Activated T-helper 1 cell treated with anti-CD3 and anti-CD28 coated beads, Interleukin-12 subunit alpha, Interleukin-12 subunit beta, Interleukin-2, Interleukin-4 antibody, amounts not matched to agents 30 ng/mL and 10 ng/mL and 1 ng/mL, durations not matched to agents 14 hours and 24 hours and 36 hours (primary cell): Measurements from ENCODE around the gene GJC3. TPM values are rescaled to one million over a fixed set of nuclear protein-coding genes. Genes with fewer than 3 reads are reported as not detected.

Experiments used
- DNase-seq: peaks from one replicate; pipeline ENCODE4 v3.0.0; 2021; ENCODE audit warnings: low spot score
- H3K27ac Mint-ChIP-seq: one replicate; pipeline ENCODE4 v1.8.0; 2021; ENCODE audit warnings: mild to moderate bottlenecking, mixed read lengths
- H3K27me3 Mint-ChIP-seq: one replicate; pipeline ENCODE4 v1.8.0; 2022; ENCODE audit warnings: mild to moderate bottlenecking, moderate library complexity, mixed read lengths; ENCODE audit not compliant: insufficient read depth
- H3K36me3 Mint-ChIP-seq: one replicate; pipeline ENCODE4 v1.8.0; 2021; ENCODE audit warnings: low read depth, mixed read lengths
- H3K4me1 Mint-ChIP-seq: one replicate; pipeline ENCODE4 v1.8.0; 2021; ENCODE audit warnings: low read depth, mixed read lengths
- H3K4me3 Mint-ChIP-seq: one replicate; pipeline ENCODE4 v1.8.0; 2021; ENCODE audit warnings: mild to moderate bottlenecking, moderate library complexity, mixed read lengths
- H3K9me3 Mint-ChIP-seq: one replicate; pipeline ENCODE4 v1.8.0; 2021; ENCODE audit warnings: mixed read lengths
- intact Hi-C: fragments of 100-400 bp; cut with micrococcal nuclease; formaldehyde crosslinking; loops from one replicate; pipeline ENCODE4 v1.15.1; 2024
- total RNA-seq: library from RNA; stranded (reverse); gene quantifications from 2 replicates; pipeline ENCODE4 v1.2.3, GENCODE V29; 2022

GJC3 gene
- total RNA-seq, 1 donor from 2014 or later: 0.18 TPM

DNA sequence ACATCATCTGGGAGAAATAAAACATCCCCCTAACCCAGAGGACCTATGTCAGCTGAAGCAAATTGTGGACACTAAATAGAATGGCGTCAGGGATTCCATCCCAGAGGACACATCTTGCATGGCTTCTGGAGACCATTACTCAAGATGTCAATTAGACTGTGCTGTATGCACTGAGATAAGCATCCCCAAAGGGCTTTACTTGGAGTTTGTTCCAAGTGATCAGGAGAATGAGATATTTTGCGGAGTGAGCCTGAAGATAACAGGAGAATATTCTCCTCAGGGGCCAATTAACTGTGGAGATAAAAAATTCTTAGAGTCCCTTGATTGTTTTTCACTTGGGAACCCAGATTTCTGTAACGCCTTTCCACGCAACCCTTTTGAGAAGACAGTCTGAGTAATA is 48.0 kb downstream of the GJC3 start:
- intact Hi-C loops: no loop called here
- no peaks in the 10 kb centered on the region for H3K4me1 Mint-ChIP-seq
- peaks cover 1% of the 10 kb centered on the region for H3K36me3 Mint-ChIP-seq
- no peak for DNase-seq
- H3K4me3 Mint-ChIP-seq: no peak overlapping the region
- no peaks in the 10 kb centered on the region for H3K9me3 Mint-ChIP-seq
- no peaks in the 10 kb centered on the region for H3K27me3 Mint-ChIP-seq
- no peak overlapping the region for H3K27ac Mint-ChIP-seq

DNA sequence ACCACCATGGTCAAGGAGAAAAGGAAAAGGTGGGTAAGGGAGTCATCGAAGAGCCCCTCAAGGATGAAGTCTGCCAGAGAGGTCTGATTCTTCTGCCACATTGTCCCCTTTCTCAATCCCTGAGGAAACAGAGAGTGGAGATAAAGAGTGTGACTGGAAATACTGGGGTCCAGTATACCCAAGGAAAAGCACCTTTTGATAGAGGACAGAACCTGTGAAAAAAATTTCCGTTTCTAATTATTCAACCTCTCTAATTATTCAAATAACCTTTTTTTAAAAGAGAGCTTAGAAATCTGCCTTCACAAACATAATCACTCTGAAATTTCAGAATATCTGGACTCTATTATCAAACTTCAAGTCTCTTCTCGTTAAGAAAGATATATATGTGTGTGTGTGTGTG is 52.5 kb downstream of the GJC3 start, which contains the start of gene OR2AE1:
TSS of gene OR2AE1 (minus strand) at position 101 of the 400 bp plus-strand sequence. CDS start at position 101, 0 bp downstream.
- Mint-ChIP-seq H3K4me1 (no peaks in the 10 kb centered on the region), H3K36me3 (no peaks in the 10 kb centered on the region), H3K27me3 (peaks cover 7% of the 10 kb centered on the region), H3K9me3 (no peaks in the 10 kb centered on the region), H3K4me3 (no peak within 1 kb of the TSS), H3K27ac (no peak within 1 kb of the TSS)
- intact Hi-C loops: no loop called here
- no peak for DNase-seq

- no peak overlapping the region for H3K27ac Mint-ChIP-seq
- no peaks in the 10 kb centered on the region for H3K9me3 Mint-ChIP-seq
- no peaks in the 10 kb centered on the region for H3K4me1 Mint-ChIP-seq
- no peaks in the 10 kb centered on the region for H3K36me3 Mint-ChIP-seq
- DNase-seq: no peak
- intact Hi-C loops: no loop called here
- H3K27me3 Mint-ChIP-seq: peaks cover 7% of the 10 kb centered on the region
- H3K4me3 Mint-ChIP-seq: no peak overlapping the region
Measured at GRCh38 chr7:99876491-99876890, 52.9 kb downstream of the GJC3 start.

Other genes with a start within 250 kb of the GJC3 start
- not detected in 2 replicates for gene CYP3A5, start 249.6 kb downstream of the GJC3 start, total RNA-seq
- not detected in 2 replicates for gene CYP3A7, start 194.4 kb downstream of the GJC3 start, total RNA-seq
- gene CYP3A4, start 145.4 kb downstream of the GJC3 start, total RNA-seq: not detected in 2 replicates
- gene CYP3A43, start 101.6 kb downstream of the GJC3 start, total RNA-seq: not detected in 2 replicates
- 0.20 and 0.31 TPM in 2 replicates for gene OR2AE1, start 52.6 kb downstream of the GJC3 start, total RNA-seq
- gene TRIM4, start 10.1 kb downstream of the GJC3 start, total RNA-seq: 22.1 and 24.1 TPM in 2 replicates
- not detected in 2 replicates for gene AZGP1, start 46.4 kb upstream of the GJC3 start, total RNA-seq
- 62.5 and 63.1 TPM in 2 replicates for gene ZKSCAN1, start 86.0 kb upstream of the GJC3 start, total RNA-seq
- gene ZSCAN21, start 120.2 kb upstream of the GJC3 start, total RNA-seq: 6.8 and 9.8 TPM in 2 replicates
- 24.6 and 26.1 TPM in 2 replicates for gene ZNF3, start 152.1 kb upstream of the GJC3 start, total RNA-seq
- 101 and 115 TPM in 2 replicates for gene COPS6, start 159.3 kb upstream of the GJC3 start, total RNA-seq
- 447 and 452 TPM in 2 replicates for gene MCM7, start 171.8 kb upstream of the GJC3 start, total RNA-seq
- gene AP4M1, start 172.0 kb upstream of the GJC3 start, total RNA-seq: 12.3 and 15.9 TPM in 2 replicates
- gene TAF6, start 189.7 kb upstream of the GJC3 start, total RNA-seq: 72.9 and 79.2 TPM in 2 replicates
- gene CNPY4, start 190.0 kb upstream of the GJC3 start, total RNA-seq: 19.6 and 21.7 TPM in 2 replicates
- 4.1 and 5.5 TPM in 2 replicates for gene MBLAC1, start 197.3 kb upstream of the GJC3 start, total RNA-seq
- 119 and 133 TPM in 2 replicates for gene LAMTOR4, start 219.3 kb upstream of the GJC3 start, total RNA-seq
- 43.9 and 44.3 TPM in 2 replicates for gene TRAPPC14, start 229.1 kb upstream of the GJC3 start, total RNA-seq
- 1.3 and 1.5 TPM in 2 replicates for gene GAL3ST4, start 239.0 kb upstream of the GJC3 start, total RNA-seq
- 3.9 and 4.8 TPM in 2 replicates for gene GPC2, start 247.8 kb upstream of the GJC3 start, total RNA-seq
- gene STAG3, start 248.3 kb upstream of the GJC3 start, total RNA-seq: 25.0 and 30.6 TPM in 2 replicates